ENCODE results near the gene SLC6A16. TPM values are rescaled to one million over a fixed set of nuclear protein-coding genes. Genes with fewer than 3 reads are reported as not detected.

Gene SLC6A16
- total and polyA plus RNA-seq, 2 of the 8 experiments (the other 6 are each of a cell fraction or from before 2014, with no cell fraction given) = 1.1 to 1.5 TPM

- ChIA-PET CTCF (ENCODE audit: partially characterized antibody) (interaction anchor here (1.3 to 2.3 kb wide), 3 partner anchors 26 to 259 kb away, joined by 3 to 9 read pairs (median 5); partner anchors contain the start of gene SLC17A7), POLR2A (ENCODE audit: partially characterized antibody) (interaction anchor here (0.8 to 3.3 kb wide), 5 partner anchors 9 to 86 kb away, joined by 3 to 12 read pairs (median 4); partner anchors contain the start of genes ALDH16A1, KASH5 and PIH1D1)
- Histone ChIP-seq H3K27me3 (replicated peaks in 1 of 4; ENCODE audit: control insufficient read depth in 3 of 4, extremely low read depth in 1 of 4, insufficient read depth in 3 of 4, low read length in 3 of 4) (no peaks in the 10 kb centered on the region), H4K91ac (replicated peaks; ENCODE audit: insufficient read length, low read length) (no peak overlapping the region), H3K9me3 (ENCODE audit: insufficient read depth in 2 of 2, low read depth in 1 of 2, low read length in 1 of 2) (0 out of 4 replicates have a peak, but pooled peaks cover 0 to 7% of the 10 kb centered on the region in 2 experiments), H2BK15ac (ENCODE audit: low read length) (no peak overlapping the region), H3K79me1 (ENCODE audit: low read depth, low read length) (no peaks in the 10 kb centered on the region), H2BK120ac (replicated peaks; ENCODE audit: low read depth, low read length) (no peak overlapping the region), H3K27ac (ENCODE audit: low read depth, low read length) (no peak overlapping the region), H3K18ac (ENCODE audit: extremely low read depth, low read length) (no peak overlapping the region), H2AFZ (ENCODE audit: low read length) (no peak overlapping the region), H3K4ac (replicated peaks; ENCODE audit: insufficient read length, low read depth, low read length) (no peak overlapping the region), H3K14ac (ENCODE audit: insufficient read length) (no peak overlapping the region), H2BK5ac (ENCODE audit: low read depth, low read length) (no peak overlapping the region), H3K56ac (replicated peaks; ENCODE audit: insufficient read length, low read depth, low read length) (no peak overlapping the region), H2AK5ac (ENCODE audit: low read depth, low read length) (no peak overlapping the region), H3K23me2 (ENCODE audit: low read depth, low read length) (peaks cover 7% of the 10 kb centered on the region; the same call in 1 of the 2 replicates), H3K9ac (replicated peaks in 1 of 4; ENCODE audit: extremely low read depth in 1 of 4, low read depth in 3 of 4, low read length in 3 of 4) (no peak overlapping the region), H3K36me3 (ENCODE audit: control insufficient read depth in 2 of 4, insufficient read depth in 4 of 4, low read length in 3 of 4) (no peaks in the 10 kb centered on the region), H3K23ac (ENCODE audit: insufficient read length) (no peak overlapping the region), H2BK12ac (ENCODE audit: low read depth, low read length) (no peak overlapping the region), H3K4me1 (replicated peaks in 1 of 4; ENCODE audit: control insufficient read depth in 3 of 4, insufficient read depth in 4 of 4, low read length in 3 of 4) (peaks cover 0 to 8% (median 4%) of the 10 kb centered on the region in 4 experiments; a peak in 5 of 7 replicates), H3K4me2 (ENCODE audit: insufficient read depth in 1 of 2, low read depth in 2 of 2, low read length in 2 of 2) (no peak overlapping the region), H3K4me3 (ENCODE audit: extremely low read depth in 1 of 4, insufficient read depth in 2 of 4, low read depth in 3 of 4, low read length in 4 of 4) (no peak overlapping the region), H3K79me2 (ENCODE audit: control insufficient read depth in 1 of 2, insufficient read depth in 2 of 2, low read length in 2 of 2) (peaks cover 2 to 9% of the 10 kb centered on the region in 2 experiments; a peak in 3 of 4 replicates), H4K20me1 (replicated peaks in 1 of 2; ENCODE audit: control insufficient read depth in 1 of 2, insufficient read depth in 2 of 2, low read length in 2 of 2) (no peaks in the 10 kb centered on the region), H4K8ac (ENCODE audit: extremely low read depth, insufficient read depth, low read length) (no peak overlapping the region), H2BK20ac (ENCODE audit: low read length) (no peak overlapping the region), H4K5ac (ENCODE audit: insufficient read length, low read depth, low read length) (no peak overlapping the region)
- FAIRE-seq (no peak), DNase-seq (ENCODE audit: low read depth in 1 of 2, low spot score in 2 of 2) (no peak)
- TF ChIP-seq HDAC2 (IDR thresholded peaks at IDR 0.05; ENCODE audit: borderline replicate concordance in 1 of 2, low read depth in 2 of 2, low read length in 2 of 2) = no peak
- no peak for TF ChIP-seq TBP (IDR thresholded peaks at IDR 0.05; ENCODE audit: low read depth, low read length)
- TF ChIP-seq TAF1 (IDR thresholded peaks at IDR 0.05; ENCODE audit: low read depth, low read length) = no peak
Measured at GRCh38 chr19:49366110-49366509, 41.1 kb upstream of the SLC6A16 start.

Measured in H1 (cell line).